Measurements from ENCODE around the gene ZNRF1.

Gene ZNRF1

DNA sequence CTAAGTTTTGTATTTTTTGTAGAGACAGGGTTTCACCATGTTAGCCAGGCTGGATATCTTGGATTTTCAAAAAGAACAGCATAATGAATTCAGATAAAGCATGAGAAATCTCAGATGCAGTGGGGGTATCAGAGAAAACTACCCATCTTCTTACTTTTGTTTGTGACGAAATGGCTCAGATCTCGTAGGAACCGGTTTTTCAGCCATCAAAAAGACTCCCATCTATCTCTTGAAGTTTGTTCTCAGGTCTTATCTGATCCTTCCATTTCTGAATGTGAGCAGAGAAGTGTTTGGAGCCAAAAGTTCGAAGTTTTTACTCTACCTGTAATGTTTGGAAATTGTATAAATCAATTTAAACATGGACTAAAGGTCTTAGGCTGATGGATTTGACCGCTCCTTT, 60.6 kb downstream of the ZNRF1 start:
- TF ChIP-seq, protein P1, sequence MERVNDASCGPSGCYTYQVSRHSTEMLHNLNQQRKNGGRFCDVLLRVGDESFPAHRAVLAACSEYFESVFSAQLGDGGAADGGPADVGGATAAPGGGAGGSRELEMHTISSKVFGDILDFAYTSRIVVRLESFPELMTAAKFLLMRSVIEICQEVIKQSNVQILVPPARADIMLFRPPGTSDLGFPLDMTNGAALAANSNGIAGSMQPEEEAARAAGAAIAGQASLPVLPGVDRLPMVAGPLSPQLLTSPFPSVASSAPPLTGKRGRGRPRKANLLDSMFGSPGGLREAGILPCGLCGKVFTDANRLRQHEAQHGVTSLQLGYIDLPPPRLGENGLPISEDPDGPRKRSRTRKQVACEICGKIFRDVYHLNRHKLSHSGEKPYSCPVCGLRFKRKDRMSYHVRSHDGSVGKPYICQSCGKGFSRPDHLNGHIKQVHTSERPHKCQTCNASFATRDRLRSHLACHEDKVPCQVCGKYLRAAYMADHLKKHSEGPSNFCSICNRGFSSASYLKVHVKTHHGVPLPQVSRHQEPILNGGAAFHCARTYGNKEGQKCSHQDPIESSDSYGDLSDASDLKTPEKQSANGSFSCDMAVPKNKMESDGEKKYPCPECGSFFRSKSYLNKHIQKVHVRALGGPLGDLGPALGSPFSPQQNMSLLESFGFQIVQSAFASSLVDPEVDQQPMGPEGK (CRISPR knock-in tag; IDR thresholded peaks at IDR 0.05; ENCODE audit: borderline replicate concordance): no peak
- no peak for TF ChIP-seq TCF4 (CRISPR knock-in tag; IDR thresholded peaks at IDR 0.05; ENCODE audit: borderline replicate concordance)
- TF ChIP-seq ISL1 (CRISPR knock-in tag; IDR thresholded peaks at IDR 0.05): no peak
- TF ChIP-seq, protein P2, sequence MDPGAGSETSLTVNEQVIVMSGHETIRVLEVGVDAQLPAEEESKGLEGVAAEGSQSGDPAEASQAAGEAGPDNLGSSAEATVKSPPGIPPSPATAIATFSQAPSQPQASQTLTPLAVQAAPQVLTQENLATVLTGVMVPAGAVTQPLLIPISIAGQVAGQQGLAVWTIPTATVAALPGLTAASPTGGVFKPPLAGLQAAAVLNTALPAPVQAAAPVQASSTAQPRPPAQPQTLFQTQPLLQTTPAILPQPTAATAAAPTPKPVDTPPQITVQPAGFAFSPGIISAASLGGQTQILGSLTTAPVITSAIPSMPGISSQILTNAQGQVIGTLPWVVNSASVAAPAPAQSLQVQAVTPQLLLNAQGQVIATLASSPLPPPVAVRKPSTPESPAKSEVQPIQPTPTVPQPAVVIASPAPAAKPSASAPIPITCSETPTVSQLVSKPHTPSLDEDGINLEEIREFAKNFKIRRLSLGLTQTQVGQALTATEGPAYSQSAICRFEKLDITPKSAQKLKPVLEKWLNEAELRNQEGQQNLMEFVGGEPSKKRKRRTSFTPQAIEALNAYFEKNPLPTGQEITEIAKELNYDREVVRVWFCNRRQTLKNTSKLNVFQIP (CRISPR knock-in tag; IDR thresholded peaks at IDR 0.05; ENCODE audit: borderline replicate concordance, low read depth): no peak
- no peak for TF ChIP-seq GLIS3 (CRISPR knock-in tag; IDR thresholded peaks at IDR 0.05)
- TF ChIP-seq ZNF8 (CRISPR knock-in tag; IDR thresholded peaks at IDR 0.05): no peak
- TF ChIP-seq, protein P3, sequence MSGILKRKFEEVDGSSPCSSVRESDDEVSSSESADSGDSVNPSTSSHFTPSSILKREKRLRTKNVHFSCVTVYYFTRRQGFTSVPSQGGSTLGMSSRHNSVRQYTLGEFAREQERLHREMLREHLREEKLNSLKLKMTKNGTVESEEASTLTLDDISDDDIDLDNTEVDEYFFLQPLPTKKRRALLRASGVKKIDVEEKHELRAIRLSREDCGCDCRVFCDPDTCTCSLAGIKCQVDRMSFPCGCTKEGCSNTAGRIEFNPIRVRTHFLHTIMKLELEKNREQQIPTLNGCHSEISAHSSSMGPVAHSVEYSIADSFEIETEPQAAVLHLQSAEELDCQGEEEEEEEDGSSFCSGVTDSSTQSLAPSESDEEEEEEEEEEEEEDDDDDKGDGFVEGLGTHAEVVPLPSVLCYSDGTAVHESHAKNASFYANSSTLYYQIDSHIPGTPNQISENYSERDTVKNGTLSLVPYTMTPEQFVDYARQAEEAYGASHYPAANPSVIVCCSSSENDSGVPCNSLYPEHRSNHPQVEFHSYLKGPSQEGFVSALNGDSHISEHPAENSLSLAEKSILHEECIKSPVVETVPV (CRISPR knock-in tag; IDR thresholded peaks at IDR 0.05): no peak
- no peak for ATAC-seq

DNA sequence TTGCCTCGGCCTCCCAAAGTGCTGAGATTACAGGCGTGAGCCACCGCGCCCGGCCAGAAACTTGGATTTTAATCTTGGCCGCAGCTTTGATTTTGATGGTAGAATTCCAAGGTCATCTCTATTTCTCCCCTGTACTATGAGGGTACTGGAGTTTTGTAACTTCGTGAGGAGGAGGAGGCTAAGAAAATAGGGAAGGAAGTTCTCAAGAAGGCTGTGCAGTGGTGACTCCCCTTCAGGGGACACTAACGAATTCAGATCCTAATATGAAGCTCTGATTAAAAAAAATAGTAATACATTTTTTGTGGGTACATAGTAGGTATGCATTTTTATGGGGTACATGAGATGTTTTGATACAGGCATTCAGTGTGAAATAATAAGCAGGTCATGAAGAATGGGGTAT, 61.9 kb downstream of the ZNRF1 start:
- TF ChIP-seq, protein P2 (CRISPR knock-in tag; IDR thresholded peaks at IDR 0.05; ENCODE audit: borderline replicate concordance, low read depth): no peak
- TF ChIP-seq, protein P4, sequence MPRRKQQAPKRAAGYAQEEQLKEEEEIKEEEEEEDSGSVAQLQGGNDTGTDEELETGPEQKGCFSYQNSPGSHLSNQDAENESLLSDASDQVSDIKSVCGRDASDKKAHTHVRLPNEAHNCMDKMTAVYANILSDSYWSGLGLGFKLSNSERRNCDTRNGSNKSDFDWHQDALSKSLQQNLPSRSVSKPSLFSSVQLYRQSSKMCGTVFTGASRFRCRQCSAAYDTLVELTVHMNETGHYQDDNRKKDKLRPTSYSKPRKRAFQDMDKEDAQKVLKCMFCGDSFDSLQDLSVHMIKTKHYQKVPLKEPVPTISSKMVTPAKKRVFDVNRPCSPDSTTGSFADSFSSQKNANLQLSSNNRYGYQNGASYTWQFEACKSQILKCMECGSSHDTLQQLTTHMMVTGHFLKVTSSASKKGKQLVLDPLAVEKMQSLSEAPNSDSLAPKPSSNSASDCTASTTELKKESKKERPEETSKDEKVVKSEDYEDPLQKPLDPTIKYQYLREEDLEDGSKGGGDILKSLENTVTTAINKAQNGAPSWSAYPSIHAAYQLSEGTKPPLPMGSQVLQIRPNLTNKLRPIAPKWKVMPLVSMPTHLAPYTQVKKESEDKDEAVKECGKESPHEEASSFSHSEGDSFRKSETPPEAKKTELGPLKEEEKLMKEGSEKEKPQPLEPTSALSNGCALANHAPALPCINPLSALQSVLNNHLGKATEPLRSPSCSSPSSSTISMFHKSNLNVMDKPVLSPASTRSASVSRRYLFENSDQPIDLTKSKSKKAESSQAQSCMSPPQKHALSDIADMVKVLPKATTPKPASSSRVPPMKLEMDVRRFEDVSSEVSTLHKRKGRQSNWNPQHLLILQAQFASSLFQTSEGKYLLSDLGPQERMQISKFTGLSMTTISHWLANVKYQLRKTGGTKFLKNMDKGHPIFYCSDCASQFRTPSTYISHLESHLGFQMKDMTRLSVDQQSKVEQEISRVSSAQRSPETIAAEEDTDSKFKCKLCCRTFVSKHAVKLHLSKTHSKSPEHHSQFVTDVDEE (CRISPR knock-in tag; IDR thresholded peaks at IDR 0.05): no peak
- TF ChIP-seq SNAI2 (CRISPR knock-in tag; IDR thresholded peaks at IDR 0.05) (no peak), ISL1 (CRISPR knock-in tag; IDR thresholded peaks at IDR 0.05) (no peak), ZC3H10 (CRISPR knock-in tag; IDR thresholded peaks at IDR 0.05) (no peak), PPARA (CRISPR knock-in tag; IDR thresholded peaks at IDR 0.05; ENCODE audit: borderline replicate concordance) (no peak), CSDC2 (CRISPR knock-in tag; IDR thresholded peaks at IDR 0.05) (no peak), ESRRG (CRISPR knock-in tag; IDR thresholded peaks at IDR 0.05) (no peak), RARB (CRISPR knock-in tag; IDR thresholded peaks at IDR 0.05) (no peak), GLIS3 (CRISPR knock-in tag; IDR thresholded peaks at IDR 0.05) (no peak), ZFP30 (CRISPR knock-in tag; IDR thresholded peaks at IDR 0.05) (no peak), ZNF70 (CRISPR knock-in tag; IDR thresholded peaks at IDR 0.05) (no peak), ZNF8 (CRISPR knock-in tag; IDR thresholded peaks at IDR 0.05) (no peak), TOX (CRISPR knock-in tag; IDR thresholded peaks at IDR 0.05; ENCODE audit: borderline replicate concordance) (no peak)
- TF ChIP-seq, protein P3 (CRISPR knock-in tag; IDR thresholded peaks at IDR 0.05): no peak
- TF ChIP-seq, protein P5, sequence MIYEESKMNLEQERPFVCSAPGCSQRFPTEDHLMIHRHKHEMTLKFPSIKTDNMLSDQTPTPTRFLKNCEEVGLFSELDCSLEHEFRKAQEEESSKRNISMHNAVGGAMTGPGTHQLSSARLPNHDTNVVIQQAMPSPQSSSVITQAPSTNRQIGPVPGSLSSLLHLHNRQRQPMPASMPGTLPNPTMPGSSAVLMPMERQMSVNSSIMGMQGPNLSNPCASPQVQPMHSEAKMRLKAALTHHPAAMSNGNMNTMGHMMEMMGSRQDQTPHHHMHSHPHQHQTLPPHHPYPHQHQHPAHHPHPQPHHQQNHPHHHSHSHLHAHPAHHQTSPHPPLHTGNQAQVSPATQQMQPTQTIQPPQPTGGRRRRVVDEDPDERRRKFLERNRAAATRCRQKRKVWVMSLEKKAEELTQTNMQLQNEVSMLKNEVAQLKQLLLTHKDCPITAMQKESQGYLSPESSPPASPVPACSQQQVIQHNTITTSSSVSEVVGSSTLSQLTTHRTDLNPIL (CRISPR knock-in tag; IDR thresholded peaks at IDR 0.05; ENCODE audit: low read depth): no peak
- TF ChIP-seq, protein P1 (CRISPR knock-in tag; IDR thresholded peaks at IDR 0.05; ENCODE audit: borderline replicate concordance): no peak
- no peak for ATAC-seq

All from SK-N-SH treated with all-trans-retinoic acid at 6 μM for 48 hours (cell line).